Epithelial cell of proximal tubule (primary cell): Measurements from ENCODE around the gene ATRNL1. TPM values are rescaled to one million over a fixed set of nuclear protein-coding genes. Genes with fewer than 3 reads are reported as not detected.

Experiments
- DNase-seq: peaks from one replicate; pipeline ENCODE4 v3.0.0-alpha.2; 2011; ENCODE audit warnings: low read depth
- H3K4me3 ChIP-seq: 2 replicates; pipeline ENCODE4 v1.5.1; 2011; ENCODE audit warnings: low read depth, mild to moderate bottlenecking, low read length
- CTCF ChIP-seq: conservative IDR thresholded peaks from 2 replicates; pipeline ENCODE4 v1.5.1; 2012; ENCODE audit warnings: low read depth, mild to moderate bottlenecking, low read length
- total RNA-seq: library from RNA; depleted of rRNA; stranded (reverse); fragments of >200 nt; gene quantifications from 2 replicates; pipeline ENCODE4 v1.2.3, GENCODE V29; 2015

The ATRNL1 gene
- total RNA-seq, 1 donor from 2014 or later: 12.4 TPM

- H3K4me3 ChIP-seq: no peak overlapping the region
- no peak for TF ChIP-seq CTCF
- no peak for DNase-seq
Observed at GRCh38 chr10:115761166-115761565, 668.0 kb downstream of the ATRNL1 start.

DNA sequence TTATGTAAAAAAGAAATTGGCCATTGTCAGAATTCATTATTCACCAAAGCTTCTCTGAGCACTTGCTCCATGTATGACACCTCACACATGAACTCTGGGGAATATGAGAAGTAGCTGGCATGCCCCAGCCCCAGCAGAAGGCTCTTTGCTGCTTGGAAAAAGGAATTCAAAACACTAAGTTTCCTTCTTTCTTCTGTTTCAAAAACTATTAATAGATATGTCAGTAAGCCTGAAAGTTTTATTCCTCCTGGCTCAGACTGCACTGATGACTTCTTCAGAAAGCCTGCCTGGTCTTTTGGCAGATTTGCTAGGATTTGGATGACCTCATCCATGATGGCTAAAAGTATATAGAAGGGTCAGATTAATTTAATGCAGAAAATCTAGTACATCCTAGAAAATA, 668.9 kb downstream of the ATRNL1 start:
- no peak for TF ChIP-seq CTCF
- H3K4me3 ChIP-seq: no peak overlapping the region
- DNase-seq: no peak

DNA sequence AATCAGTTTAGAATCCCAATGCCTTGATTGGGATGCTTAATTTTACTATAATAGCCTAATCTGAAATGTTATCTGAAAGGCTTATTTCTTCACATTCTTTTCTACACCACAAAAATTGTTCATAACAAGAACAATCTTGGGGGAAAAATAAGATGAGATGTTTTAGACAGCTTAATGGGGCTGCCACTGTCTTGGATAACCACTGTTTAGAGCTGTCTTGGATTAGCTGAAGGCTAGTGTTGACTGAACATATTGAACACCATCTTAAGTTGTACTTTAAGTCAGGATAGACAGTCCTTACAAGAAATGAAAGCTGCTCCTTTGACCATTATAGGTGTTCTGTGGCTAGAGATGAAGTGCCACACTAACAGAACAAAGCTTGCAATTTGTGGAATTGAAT, 678.6 kb downstream of the ATRNL1 start:
- DNase-seq: no peak
- no peak for TF ChIP-seq CTCF
- H3K4me3 ChIP-seq: no peak overlapping the region

DNA sequence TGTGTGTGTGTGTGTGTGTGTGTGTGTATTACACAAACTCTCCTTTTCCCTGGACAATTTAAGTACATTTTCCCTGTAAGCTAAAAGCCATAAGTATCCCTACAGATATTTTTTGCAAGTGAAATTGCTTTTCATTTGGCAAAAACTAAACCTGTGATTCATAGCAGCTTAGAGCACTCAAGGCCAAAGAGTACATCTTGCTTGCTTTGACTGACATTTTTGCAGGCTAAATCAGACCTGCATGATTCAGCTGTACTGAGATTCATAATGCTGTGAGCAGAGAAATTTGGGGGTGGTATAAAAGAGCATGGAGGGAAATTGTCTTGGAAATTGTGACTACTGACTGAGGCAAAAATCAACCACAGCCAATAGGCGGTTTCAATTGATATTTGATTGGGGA, 679.4 kb downstream of the ATRNL1 start:
- peak; percentile 20 for DNase-seq
- no peak for TF ChIP-seq CTCF
- no peak overlapping the region for H3K4me3 ChIP-seq

DNA sequence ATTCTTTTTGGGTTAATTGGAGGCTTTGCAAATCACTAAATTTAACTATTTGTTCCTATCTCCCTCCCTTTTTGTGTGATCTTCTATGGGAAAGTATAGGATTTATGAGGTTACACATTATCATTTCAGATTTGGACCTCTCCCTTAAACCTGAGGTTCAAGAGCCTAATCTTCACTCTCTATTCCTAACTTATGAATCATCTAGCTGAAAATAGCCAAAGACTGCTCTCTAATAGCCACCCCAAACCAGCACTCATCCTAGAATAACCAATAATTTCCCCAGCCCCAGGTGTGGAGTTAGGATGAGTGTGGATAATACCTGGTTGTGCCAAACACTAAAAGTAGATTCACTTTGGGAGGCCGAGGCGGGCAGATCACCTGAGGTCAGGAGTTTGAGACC, 680.7 kb downstream of the ATRNL1 start:
- TF ChIP-seq CTCF: no peak
- no peak for DNase-seq
- no peak overlapping the region for H3K4me3 ChIP-seq

DNA sequence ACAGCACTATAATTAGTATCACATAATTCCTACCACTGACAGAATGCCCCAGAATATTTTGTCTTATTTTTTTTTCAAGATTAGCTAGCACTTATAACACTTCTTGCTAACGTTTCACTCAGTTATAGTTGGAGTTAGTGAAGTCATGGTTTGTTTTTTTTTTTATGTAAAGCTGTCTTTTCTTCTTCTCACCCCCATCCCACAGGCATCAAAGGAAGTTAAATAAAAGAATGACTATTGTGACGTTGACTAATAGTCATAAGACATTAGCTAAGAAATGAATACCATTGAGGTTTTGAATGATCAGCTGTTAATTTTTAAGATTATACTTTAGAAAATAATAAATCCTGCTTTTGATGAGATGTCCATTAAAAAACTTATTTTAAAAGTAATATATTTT, 681.6 kb downstream of the ATRNL1 start:
- no peak for TF ChIP-seq CTCF
- H3K4me3 ChIP-seq: no peak overlapping the region
- no peak for DNase-seq

DNA sequence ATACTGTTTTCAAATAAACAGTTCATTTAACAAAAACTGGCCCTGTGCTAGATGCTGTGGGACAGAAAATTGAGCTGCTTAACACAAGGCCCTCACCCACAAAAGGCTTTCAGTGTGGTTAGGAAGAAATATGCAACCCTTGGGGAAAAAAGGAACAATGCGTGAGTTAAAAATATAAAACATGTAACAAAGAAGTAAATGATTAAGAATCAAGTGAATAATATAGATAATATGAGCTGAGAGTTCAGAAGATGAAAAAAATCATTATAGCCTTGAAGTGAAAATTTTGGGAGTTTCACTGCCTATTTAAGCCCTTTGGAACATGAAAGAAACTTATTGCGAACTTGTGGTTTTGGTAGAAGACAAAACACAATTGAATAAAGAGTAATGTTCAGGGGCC, 684.5 kb downstream of the ATRNL1 start:
- DNase-seq: no peak
- no peak for TF ChIP-seq CTCF
- H3K4me3 ChIP-seq: no peak overlapping the region
